Activated CD4-positive, CD25-positive, alpha-beta regulatory T cell treated with anti-CD3 and anti-CD28 coated beads, Interleukin-2, amount 50 U/mL, for 24 hours (primary cell): ENCODE results near the gene YBX2.

Source experiments
- ATAC-seq, 2 donors: fragments of 150-1000 bp; cut with Tn5 transposase; one replicate each; pipeline ENCODE4 v1.10.0; 2021; ENCODE audit warnings: mild to moderate bottlenecking in 1 of 2, moderate library complexity in 1 of 2

The YBX2 gene

DNA sequence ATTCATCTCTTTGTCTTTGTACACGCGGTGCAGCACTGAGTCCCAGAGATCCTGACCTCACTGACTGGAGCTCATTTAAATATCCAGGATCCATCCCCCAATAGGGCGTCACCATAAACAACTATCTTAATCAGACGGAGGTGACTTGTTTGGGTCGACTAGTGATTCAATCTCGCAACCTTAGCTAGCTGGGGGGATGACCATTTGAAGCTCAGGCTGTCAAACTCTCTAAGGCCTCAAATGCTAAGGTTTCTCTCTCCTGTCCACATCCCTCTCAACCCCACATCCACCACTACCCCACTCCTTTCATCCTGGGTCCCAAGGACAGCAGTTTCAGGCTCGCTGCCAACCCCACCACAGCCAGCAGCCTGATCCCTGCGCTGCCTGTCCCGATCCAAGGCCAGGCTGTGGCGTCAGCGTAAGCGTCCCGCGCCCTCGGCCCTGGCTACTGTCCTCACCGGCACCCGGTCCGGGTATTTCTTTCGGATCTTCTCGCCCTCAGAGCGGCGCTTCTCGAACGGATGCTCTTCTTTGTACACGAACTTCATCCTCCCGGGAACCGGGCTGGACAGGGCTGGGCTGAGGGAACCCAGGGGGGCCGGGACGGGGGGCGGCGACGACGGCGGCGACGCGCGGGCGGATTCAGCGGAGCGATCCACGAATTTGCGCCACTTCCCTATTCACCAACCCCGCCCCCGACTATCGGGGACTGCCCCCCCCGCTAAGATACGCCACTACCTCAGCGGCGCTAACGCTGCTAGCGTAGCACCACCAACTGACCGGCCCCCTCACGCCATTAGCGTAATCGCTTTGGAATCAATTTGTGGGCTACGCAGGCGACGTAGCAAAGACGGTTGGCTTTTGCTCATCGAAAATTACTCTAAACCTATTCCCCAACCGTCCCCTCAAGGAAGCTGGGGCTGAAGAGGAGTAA is 52.4 kb downstream of the YBX2 start, which contains the start of gene GABARAP:
TSS of gene GABARAP (minus strand) at position 667 of the 934 bp plus-strand sequence. CDS start at position 548, 119 bp downstream.
- ATAC-seq = peak; percentile 18 to 21

DNA sequence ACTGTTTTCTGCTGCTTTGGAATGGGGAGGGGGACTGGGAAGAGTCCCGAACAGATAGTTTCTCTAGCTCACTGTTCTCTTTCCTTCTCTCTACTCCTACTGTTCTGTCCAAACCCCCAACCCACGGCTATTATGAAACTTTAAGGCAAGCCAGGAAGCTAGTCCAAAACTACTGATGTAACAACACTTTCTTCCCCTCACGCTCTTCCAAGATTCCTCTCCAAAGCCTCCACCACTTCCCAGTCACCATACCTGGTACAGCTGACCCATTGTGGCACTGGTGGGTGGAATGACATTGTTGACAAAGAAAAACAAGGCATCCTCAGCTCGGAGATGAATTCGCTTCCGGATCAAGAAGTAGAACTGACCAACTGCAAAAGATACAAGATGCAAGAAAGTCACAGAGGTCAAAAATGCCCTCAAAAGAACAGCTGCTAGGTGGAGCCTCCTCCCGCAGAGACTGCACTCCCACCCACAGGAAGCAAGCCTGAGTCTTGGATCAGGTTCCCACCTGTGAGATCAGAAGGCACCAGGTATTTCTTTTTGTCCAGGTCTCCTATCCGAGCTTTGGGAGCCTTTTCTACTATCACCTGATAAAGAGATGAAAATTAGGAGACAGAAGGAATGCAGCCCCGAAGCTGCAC is 53.2 kb downstream of the YBX2 start:
- ATAC-seq = no peak

DNA sequence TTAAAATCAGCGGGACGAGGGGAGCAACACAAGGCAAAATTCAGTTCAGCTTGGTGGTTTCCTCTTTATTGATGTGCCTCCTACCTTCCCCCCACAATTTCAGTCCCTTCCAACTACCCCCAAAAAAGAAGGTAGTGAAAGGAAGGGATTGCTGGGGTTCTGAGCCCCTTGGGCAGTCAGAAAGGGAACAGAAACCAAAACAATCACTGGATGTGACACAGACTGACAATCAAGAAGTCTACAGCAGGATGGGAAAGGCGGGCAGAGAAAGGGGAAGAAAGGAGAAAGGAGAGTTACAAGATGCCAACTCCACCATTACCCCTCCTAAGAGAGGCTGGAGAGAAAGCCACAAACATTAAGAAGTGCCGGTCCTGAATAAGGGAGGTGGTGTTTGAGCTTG is 54.1 kb downstream of the YBX2 start:
- no peak for ATAC-seq

DNA sequence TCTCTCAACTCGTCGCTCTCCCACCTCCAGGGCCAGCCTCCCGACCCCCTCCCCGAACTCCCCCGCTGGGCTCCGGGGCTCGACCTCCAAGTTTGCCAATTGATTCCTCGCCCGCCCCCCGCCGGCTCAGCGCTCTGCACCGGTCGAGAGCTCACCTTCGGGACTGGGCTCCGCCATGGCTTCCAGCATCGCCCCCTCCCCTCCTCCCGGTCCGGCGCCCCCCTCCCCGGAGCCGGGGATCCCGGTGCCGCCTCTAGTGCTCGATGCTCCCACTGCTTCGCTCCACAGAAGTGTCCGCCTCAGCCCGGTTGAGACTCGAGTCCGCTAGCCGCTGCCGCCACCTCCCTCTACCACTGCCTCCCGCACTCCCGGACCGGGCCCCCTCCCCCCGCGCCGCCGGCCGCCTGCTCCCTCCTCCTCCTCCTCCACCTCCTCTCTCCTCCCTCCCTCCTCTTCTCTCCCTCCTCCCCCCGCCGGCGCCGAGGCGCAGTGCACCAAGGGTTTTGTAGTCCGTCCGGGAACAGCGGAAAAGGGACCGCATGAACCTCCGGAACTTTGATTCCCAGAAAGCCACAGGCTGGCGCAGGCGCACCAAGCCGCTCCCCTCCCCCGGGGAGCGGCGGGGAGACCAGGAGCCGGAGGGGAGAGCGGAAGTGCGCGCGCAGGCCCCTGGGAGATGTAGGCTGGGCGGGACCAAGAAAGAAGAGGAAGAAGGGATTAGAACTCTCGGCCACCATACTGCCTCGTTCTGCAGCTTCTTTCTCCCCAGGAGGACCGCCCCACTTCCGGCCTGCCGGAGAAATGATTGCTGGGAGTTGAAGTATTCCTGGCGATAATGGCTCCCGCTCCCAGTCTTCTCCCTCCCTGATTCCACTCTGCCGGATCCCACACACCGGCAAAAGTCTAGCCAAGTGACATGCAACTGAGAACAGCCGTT is 55.1 kb downstream of the YBX2 start, which contains the start of gene PHF23:
TSS of gene PHF23 (minus strand) at position 367 of the 937 bp plus-strand sequence. CDS start at position 189, 178 bp downstream.
- peak; percentile 68 to 72 for ATAC-seq

DNA sequence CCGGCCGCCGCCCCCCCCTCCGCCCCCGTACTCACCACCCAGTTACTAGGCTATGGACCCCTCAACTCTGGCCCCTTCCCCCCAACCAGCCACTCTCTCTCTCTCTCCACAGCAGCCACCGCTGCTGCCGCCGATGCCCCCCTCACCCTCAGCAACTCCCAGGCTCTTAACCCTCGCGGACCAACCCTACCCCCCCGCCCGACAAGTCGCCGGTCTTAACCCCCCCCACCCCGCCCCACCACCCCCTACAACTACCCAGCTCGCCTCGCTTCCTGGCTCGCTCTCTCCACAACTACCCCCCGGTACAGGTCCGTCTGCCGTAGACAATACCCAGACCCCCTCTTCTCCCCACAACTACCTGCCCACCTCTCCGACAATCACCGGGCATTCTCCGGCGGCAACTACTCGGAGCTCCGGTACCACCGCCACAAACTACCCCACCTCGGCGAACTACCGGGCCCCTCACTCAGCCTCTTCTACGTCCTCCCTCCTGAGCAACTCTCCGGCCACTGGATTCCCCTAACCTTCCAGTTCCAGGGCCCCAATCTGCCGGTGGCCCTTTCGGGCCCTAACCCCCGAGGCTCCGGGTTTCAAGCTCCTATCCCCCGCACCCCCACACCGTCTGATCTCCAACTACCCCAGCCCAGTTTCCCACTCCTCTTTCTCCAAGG is 55.9 kb downstream of the YBX2 start:
- no peak for ATAC-seq
